ENCODE data around the gene ZDHHC11. TPM values are rescaled to one million over a fixed set of nuclear protein-coding genes. Genes with fewer than 3 reads are reported as not detected.
A peak's percentile ranks its signal among the peaks of the same experiment; 100 is the strongest.

Gene ZDHHC11
- total and polyA plus RNA-seq, 5 experiments from 2014 or later = 9.8 to 16.4 TPM; not detected in 3

DNA sequence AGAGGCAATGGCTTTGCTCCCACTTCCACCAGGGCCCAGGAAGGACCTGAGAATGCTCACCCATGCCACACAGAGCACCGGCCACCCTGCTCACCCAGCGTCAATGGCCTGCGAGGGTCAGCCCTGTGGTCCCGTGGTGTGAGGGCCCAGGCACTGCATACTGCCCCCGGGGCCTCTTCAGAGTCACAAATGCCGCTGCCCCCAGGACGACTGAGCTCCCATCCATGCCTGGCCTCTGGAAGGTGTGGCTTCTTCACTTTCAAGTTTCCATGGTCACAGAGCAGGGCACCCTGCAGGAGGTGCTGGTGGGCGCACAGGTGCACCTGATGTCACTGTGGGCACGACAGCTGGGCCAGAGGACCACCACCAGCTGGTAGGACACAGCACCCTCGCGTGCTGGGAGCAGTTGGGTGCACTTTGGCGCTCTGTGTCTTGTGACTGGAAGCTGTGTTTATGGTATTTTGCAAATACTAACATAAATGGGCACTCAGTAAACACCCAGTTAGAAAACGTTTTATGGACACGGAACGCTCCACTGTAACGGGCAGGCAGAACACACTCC is 12.5 kb upstream of the ZDHHC11 start:
- H3K4me1 Mint-ChIP-seq = peaks cover 0 to 9% (median under 1%) of the 10 kb centered on the region in 4 donors

GRCh38 chr5:862367-863243 is 11.8 kb upstream of the ZDHHC11 start:
- H3K4me1 Mint-ChIP-seq = peaks cover 0 to 7% (median under 1%) of the 10 kb centered on the region in 4 donors
- H3K27me3 Mint-ChIP-seq = no peaks in the 10 kb centered on the region
- H3K36me3 Mint-ChIP-seq = peaks cover 0 to 46% (median 8%) of the 10 kb centered on the region in 3 donors
- ATAC-seq (no peak), DNase-seq (no peak)
- POLR2A ChIA-PET = no interaction called here
- H3K27ac Mint-ChIP-seq = peak overlapping the region in 1 of 10 donors; percentile 57
- no peaks in the 10 kb centered on the region for H3K9me3 Mint-ChIP-seq
- H3K4me3 Mint-ChIP-seq = no peak overlapping the region

More for the DNA sequence above, 12.5 kb upstream of the ZDHHC11 start:
- H3K27me3 Mint-ChIP-seq = no peaks in the 10 kb centered on the region
- DNase-seq (no peak), ATAC-seq (no peak)
- POLR2A ChIA-PET = no interaction called here
- peaks cover 0 to 53% (median 14%) of the 10 kb centered on the region in 3 donors for H3K36me3 Mint-ChIP-seq
- no peak overlapping the region for H3K27ac Mint-ChIP-seq
- H3K4me3 Mint-ChIP-seq = no peak overlapping the region
- no peaks in the 10 kb centered on the region for H3K9me3 Mint-ChIP-seq

DNA sequence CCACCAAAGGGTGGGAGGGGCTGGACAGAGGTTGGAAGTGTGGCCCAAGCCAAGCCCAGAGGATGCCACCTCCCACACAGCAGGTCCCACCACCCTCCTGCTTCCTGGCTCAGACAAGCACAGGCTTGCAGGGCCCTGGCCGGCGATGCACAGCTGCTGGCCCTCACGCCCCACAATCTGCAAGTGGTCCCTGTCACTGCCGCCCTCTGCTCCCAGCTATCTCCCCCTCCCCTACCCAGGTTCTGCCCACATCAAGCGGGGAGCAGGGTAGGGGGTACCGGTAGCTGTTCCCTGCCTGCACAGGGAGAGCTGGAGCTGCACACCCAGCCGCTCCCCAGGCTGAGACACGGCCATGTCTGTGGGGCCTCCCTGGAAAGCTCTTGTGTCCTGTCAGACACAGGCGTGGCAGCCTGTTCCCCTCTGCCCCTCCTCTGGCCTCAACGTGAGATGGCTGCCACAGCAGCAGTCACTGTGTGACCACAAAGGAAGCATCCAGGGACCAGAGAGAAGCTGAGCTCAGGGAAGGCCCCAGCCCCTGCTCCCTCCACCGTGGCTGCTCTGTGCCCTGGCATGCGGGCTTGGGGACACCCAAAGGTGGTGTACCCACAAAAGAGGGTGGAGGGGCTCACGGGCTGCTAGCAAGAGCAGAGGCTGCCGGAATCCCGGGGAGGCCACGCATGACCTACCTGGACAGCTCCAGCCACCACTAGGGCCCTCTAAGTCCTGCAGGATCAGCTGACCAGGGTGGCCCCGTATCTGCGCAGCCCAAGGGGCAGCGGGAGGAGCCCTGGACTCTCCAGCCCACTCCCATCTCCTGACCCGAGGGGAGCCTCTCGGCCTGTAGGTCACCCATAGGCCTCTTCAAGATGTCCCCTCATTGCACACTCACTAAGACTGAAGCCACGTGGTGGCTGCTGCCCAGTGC is 10.9 kb upstream of the ZDHHC11 start:
- Mint-ChIP-seq H3K4me3 (no peak overlapping the region), H3K36me3 (peaks cover 0 to 38% (median 7%) of the 10 kb centered on the region in 3 donors), H3K9me3 (no peaks in the 10 kb centered on the region), H3K27me3 (no peaks in the 10 kb centered on the region), H3K27ac (no peak overlapping the region), H3K4me1 (peaks cover 0 to 7% (median under 1%) of the 10 kb centered on the region in 4 donors)
- POLR2A ChIA-PET = no interaction called here
- no peak for DNase-seq
- no peak for ATAC-seq

GRCh38 chr5:860506-861150 is 9.8 kb upstream of the ZDHHC11 start:
- DNase-seq = no peak
- no peak overlapping the region for H3K4me3 Mint-ChIP-seq
- POLR2A ChIA-PET = no interaction called here
- peaks cover 0 to 31% (median 0%) of the 10 kb centered on the region in 3 donors for H3K36me3 Mint-ChIP-seq
- no peak overlapping the region for H3K27ac Mint-ChIP-seq
- no peak for ATAC-seq
- H3K4me1 Mint-ChIP-seq = peaks cover 0 to 7% (median under 1%) of the 10 kb centered on the region in 4 donors
- H3K9me3 Mint-ChIP-seq = no peaks in the 10 kb centered on the region
- no peaks in the 10 kb centered on the region for H3K27me3 Mint-ChIP-seq

DNA sequence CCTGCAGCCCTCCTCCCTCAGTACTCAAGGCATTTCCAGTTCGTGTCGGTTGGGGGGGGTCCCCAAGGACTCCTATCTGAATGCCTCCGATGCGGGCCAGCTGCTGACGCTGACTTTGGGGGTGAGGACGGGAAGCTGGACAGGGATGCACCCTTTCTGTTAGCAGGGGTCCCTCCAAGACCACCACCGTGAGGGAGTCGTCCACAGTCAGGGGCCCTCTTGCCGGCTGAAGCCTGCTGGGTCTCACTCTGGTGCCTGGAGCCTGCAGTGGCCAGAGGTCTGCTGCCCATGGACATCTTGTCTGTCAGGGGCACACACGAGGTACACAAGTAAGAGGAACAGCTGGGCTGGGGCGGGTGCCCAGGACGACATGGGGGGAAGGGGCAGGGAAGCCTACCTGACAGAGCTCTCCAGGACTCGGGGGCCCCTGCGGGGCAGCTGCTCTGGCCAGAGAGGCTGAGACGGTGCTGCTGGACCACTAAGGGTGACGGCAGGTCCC is 9.1 kb upstream of the ZDHHC11 start:
- POLR2A ChIA-PET = no interaction called here
- DNase-seq = no peak
- Mint-ChIP-seq H3K27me3 (no peaks in the 10 kb centered on the region), H3K4me1 (peaks cover 0 to 7% (median under 1%) of the 10 kb centered on the region in 4 donors), H3K9me3 (no peaks in the 10 kb centered on the region), H3K36me3 (peaks cover 0 to 26% (median 0%) of the 10 kb centered on the region in 3 donors), H3K4me3 (no peak overlapping the region), H3K27ac (no peak overlapping the region)
- no peak for ATAC-seq

DNA sequence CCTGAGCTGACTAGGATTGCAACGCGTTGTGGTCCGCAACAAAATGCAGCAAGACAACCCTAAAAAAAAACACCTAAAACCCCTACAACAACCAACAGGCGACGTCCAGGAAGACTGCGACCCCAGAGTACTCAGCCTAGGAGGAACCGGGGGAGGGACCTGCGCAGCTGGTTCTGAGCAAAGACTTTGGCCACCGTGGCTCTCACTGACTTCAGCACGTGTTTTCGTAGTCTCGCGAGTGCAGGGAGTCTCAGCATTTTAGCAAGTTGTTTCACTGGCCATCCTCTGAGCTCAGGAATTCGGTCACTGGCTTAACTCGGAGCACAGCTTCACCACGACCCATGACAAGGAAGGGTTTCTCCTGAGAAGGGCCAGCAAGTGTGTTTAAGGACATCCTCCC is 8.6 kb upstream of the ZDHHC11 start:
- Mint-ChIP-seq H3K4me3 (no peak overlapping the region), H3K27me3 (no peaks in the 10 kb centered on the region), H3K4me1 (peaks cover 0 to 7% (median under 1%) of the 10 kb centered on the region in 4 donors), H3K36me3 (peaks cover 0 to 21% (median 0%) of the 10 kb centered on the region in 3 donors), H3K9me3 (no peaks in the 10 kb centered on the region), H3K27ac (peak overlapping the region in 2 of 10 donors; percentile 6 to 43)
- POLR2A ChIA-PET = no interaction called here
- DNase-seq (no peak), ATAC-seq (no peak)

GRCh38 chr5:858726-859125 is 7.9 kb upstream of the ZDHHC11 start:
- H3K27me3 Mint-ChIP-seq = no peaks in the 10 kb centered on the region
- H3K9me3 Mint-ChIP-seq = no peaks in the 10 kb centered on the region
- peaks cover 0 to 8% (median under 1%) of the 10 kb centered on the region in 4 donors for H3K4me1 Mint-ChIP-seq
- peak overlapping the region in 3 of 10 donors; percentile 33 to 54 (median 43) for H3K27ac Mint-ChIP-seq
- POLR2A ChIA-PET = no interaction called here
- H3K36me3 Mint-ChIP-seq = peaks cover 0 to 15% (median 0%) of the 10 kb centered on the region in 3 donors
- DNase-seq (peak in 1 of 10 donors; percentile 30), ATAC-seq (no peak)
- H3K4me3 Mint-ChIP-seq = no peak overlapping the region

DNA sequence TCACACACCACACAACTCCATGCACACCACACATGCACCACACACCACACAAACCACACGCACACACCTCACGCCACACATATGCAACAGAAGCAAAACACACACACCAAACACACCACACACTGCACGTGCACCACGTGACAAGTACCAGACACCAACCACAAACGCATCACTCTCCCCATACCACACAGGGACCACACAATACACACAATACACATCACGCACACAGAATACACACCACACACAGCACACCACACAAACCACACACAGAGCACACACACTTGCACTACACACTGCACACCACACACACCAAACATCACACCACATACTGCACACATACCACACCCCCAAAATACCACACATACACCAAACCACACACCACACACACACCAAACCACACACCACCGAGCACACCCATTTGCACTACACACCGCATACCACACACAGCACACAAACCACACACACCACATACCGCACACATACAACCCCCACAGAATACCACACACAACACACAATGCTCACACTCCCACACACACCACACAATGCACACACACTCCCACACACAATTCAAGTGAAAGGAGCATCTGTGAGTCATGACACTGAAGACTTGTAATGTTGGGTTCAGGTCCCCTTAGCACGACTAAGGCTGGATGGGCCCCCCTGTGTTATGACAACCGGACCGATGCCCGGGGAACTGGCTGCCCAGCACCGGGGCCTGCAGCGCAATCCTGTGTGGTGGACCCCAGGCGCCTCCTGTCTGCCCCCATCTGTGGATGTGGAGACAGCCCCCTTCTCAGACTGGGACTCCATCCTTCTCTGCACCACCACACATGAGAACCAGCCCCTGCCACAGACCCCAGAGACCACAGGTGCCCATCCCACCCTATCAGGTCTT is 6.0 kb upstream of the ZDHHC11 start:
- Mint-ChIP-seq H3K27me3 (peaks cover 2 to 11% (median 7%) of the 10 kb centered on the region in 5 donors), H3K4me3 (no peak overlapping the region), H3K9me3 (no peaks in the 10 kb centered on the region), H3K36me3 (no peaks in the 10 kb centered on the region), H3K4me1 (peaks cover 0 to 8% (median 4%) of the 10 kb centered on the region in 4 donors), H3K27ac (no peak overlapping the region)
- POLR2A ChIA-PET = no interaction called here
- ATAC-seq (peak in 1 of 2 donors; percentile 18), DNase-seq (peak in 1 of 10 donors; percentile 45)

GRCh38 chr5:855771-856530 is 5.2 kb upstream of the ZDHHC11 start:
- ATAC-seq = peak; percentile 48 to 49
- peaks cover 2 to 15% (median 12%) of the 10 kb centered on the region in 5 donors for H3K27me3 Mint-ChIP-seq
- H3K27ac Mint-ChIP-seq = no peak overlapping the region
- DNase-seq = peak in 1 of 10 donors; percentile 37
- no peak overlapping the region for H3K4me3 Mint-ChIP-seq
- POLR2A ChIA-PET = no interaction called here
- H3K36me3 Mint-ChIP-seq = no peaks in the 10 kb centered on the region
- H3K4me1 Mint-ChIP-seq = peaks cover 0 to 7% (median 3%) of the 10 kb centered on the region in 4 donors
- no peaks in the 10 kb centered on the region for H3K9me3 Mint-ChIP-seq

DNA sequence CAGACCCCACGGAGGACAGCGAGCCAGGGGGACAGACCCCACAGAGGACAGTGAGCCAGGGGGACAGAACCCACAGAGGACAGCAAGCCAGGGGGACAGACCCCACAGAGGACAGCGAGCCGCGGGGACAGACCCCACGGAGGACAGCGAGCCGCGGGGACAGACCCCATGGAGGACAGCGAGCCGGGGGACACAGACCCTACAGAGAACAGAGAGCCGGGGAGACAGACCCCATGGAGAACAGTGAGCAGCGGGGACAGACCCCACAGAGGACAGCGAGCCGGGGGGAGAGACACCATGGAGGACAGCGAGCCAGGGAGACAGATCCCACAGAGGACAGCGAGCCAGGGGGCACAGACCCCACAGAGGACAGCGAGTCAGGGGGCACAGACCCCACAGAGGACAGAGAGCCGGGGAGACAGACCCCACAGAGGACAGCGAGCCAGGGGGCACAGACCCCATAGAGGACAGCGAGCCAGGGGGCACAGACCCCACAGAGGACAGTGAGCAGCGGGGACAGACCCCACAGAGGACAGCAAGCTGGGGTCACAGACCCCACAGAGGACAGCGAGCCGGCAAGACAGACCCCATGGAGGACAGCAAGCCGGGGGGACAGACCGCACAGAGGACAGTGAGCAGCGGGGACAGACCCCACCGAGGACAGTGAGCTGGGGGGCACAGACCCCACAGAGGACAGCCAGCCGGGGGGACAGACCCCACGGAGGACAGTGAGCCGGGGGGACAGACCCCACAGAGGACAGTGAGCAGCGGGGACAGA is 4.4 kb upstream of the ZDHHC11 start:
- peaks cover 0 to 6% (median 2%) of the 10 kb centered on the region in 4 donors for H3K4me1 Mint-ChIP-seq
- ATAC-seq (no peak), DNase-seq (peak in 1 of 10 donors; percentile 50)
- no peak overlapping the region for H3K4me3 Mint-ChIP-seq
- H3K27ac Mint-ChIP-seq = peak overlapping the region in 2 of 10 donors; percentile 10 to 46
- peaks cover 2 to 19% (median 12%) of the 10 kb centered on the region in 5 donors for H3K27me3 Mint-ChIP-seq
- POLR2A ChIA-PET = no interaction called here
- no peaks in the 10 kb centered on the region for H3K9me3 Mint-ChIP-seq
- H3K36me3 Mint-ChIP-seq = no peaks in the 10 kb centered on the region
